ENCODE data around the gene AKT1. TPM values are rescaled to one million over a fixed set of nuclear protein-coding genes. Genes with fewer than 3 reads are reported as not detected.
"Not testable (repeated sequence)": the region's sequence is repeated elsewhere in the genome, so short reads cannot be mapped to it uniquely, and the experiment has no call there.

The AKT1 gene
- polyA plus RNA-seq, 4 donors: 72.4 to 95.9 (median 82.7) TPM

- no peak for FAIRE-seq
- DNase-seq: no peak
- no peaks in the 10 kb centered on the region for H3K36me3 ChIP-seq (ENCODE audit: control insufficient read depth in 3 of 3, insufficient read depth in 2 of 3, low read depth in 1 of 3, low read length in 3 of 3)
- H3K27me3 ChIP-seq (ENCODE audit: control insufficient read depth in 3 of 3, insufficient read depth in 3 of 3, low read length in 3 of 3): peaks cover 0 to 16% (median 0%) of the 10 kb centered on the region in 3 donors
- H3K9me3 ChIP-seq (ENCODE audit: control insufficient read depth in 2 of 2, insufficient read depth in 1 of 2, low read depth in 1 of 2, low read length in 1 of 2): peaks cover 0 to 15% of the 10 kb centered on the region in 2 donors
- H3K27ac ChIP-seq (ENCODE audit: low read depth in 1 of 3, low read length in 2 of 3): no peak overlapping the region
- WGBS, 3 donors: 87 to 89% (median 88%) methylated on average over 27 of the region's 27 CpGs
- no peak overlapping the region for H3K4me3 ChIP-seq (ENCODE audit: low read depth in 1 of 3, low read length in 3 of 3)
- peaks cover 0 to 13% (median 0%) of the 10 kb centered on the region in 3 donors for H3K4me1 ChIP-seq (ENCODE audit: control insufficient read depth in 3 of 3, insufficient read depth in 2 of 3, low read depth in 1 of 3, low read length in 2 of 3)
These were observed 26.5 kb upstream of the AKT1 start for GRCh38 chr14:104821971-104822608.

GRCh38 chr14:104821229-104821945 lies 25.8 kb upstream of the AKT1 start:
- WGBS, 3 donors: 82 to 84% (median 83%) methylated on average over 23 of the region's 23 CpGs
- Histone ChIP-seq H3K4me1 (ENCODE audit: control insufficient read depth in 3 of 3, insufficient read depth in 2 of 3, low read depth in 1 of 3, low read length in 2 of 3) (peaks cover 0 to 16% (median 0%) of the 10 kb centered on the region in 3 donors), H3K27ac (ENCODE audit: low read depth in 1 of 3, low read length in 2 of 3) (peak overlapping the region in 1 of 3 donors; percentile 21), H3K4me3 (ENCODE audit: low read depth in 1 of 3, low read length in 3 of 3) (no peak overlapping the region), H3K27me3 (ENCODE audit: control insufficient read depth in 3 of 3, insufficient read depth in 3 of 3, low read length in 3 of 3) (peaks cover 0 to 16% (median 0%) of the 10 kb centered on the region in 3 donors), H3K36me3 (ENCODE audit: control insufficient read depth in 3 of 3, insufficient read depth in 2 of 3, low read depth in 1 of 3, low read length in 3 of 3) (no peaks in the 10 kb centered on the region), H3K9me3 (ENCODE audit: control insufficient read depth in 2 of 2, insufficient read depth in 1 of 2, low read depth in 1 of 2, low read length in 1 of 2) (peaks cover 0 to 15% of the 10 kb centered on the region in 2 donors)
- no peak for DNase-seq
- no peak for FAIRE-seq

GRCh38 chr14:104820669-104821228 lies 25.2 kb upstream of the AKT1 start:
- Histone ChIP-seq H3K9me3 (ENCODE audit: control insufficient read depth in 2 of 2, insufficient read depth in 1 of 2, low read depth in 1 of 2, low read length in 1 of 2) (peaks cover 0 to 15% of the 10 kb centered on the region in 2 donors), H3K27me3 (ENCODE audit: control insufficient read depth in 3 of 3, insufficient read depth in 3 of 3, low read length in 3 of 3) (peaks cover 0 to 11% (median 0%) of the 10 kb centered on the region in 3 donors), H3K27ac (ENCODE audit: low read depth in 1 of 3, low read length in 2 of 3) (no peak overlapping the region), H3K4me1 (ENCODE audit: control insufficient read depth in 3 of 3, insufficient read depth in 2 of 3, low read depth in 1 of 3, low read length in 2 of 3) (peaks cover 0 to 11% (median 0%) of the 10 kb centered on the region in 3 donors), H3K4me3 (ENCODE audit: low read depth in 1 of 3, low read length in 3 of 3) (no peak overlapping the region), H3K36me3 (ENCODE audit: control insufficient read depth in 3 of 3, insufficient read depth in 2 of 3, low read depth in 1 of 3, low read length in 3 of 3) (no peaks in the 10 kb centered on the region)
- DNase-seq (peak; percentile 63 to 75), FAIRE-seq (no peak)
- WGBS, 3 donors: 23 to 34% (median 29%) methylated on average over 14 to 22 of the region's 22 CpGs

GRCh38 chr14:104819361-104819781 lies 23.8 kb upstream of the AKT1 start:
- H3K4me1 ChIP-seq (ENCODE audit: control insufficient read depth in 3 of 3, insufficient read depth in 2 of 3, low read depth in 1 of 3, low read length in 2 of 3): peaks cover 0 to 15% (median 0%) of the 10 kb centered on the region in 3 donors
- H3K4me3 ChIP-seq (ENCODE audit: low read depth in 1 of 3, low read length in 3 of 3): no peak overlapping the region
- FAIRE-seq (no peak), DNase-seq (no peak)
- H3K27me3 ChIP-seq (ENCODE audit: control insufficient read depth in 3 of 3, insufficient read depth in 3 of 3, low read length in 3 of 3): no peaks in the 10 kb centered on the region
- peaks cover 0 to 7% of the 10 kb centered on the region in 2 donors for H3K9me3 ChIP-seq (ENCODE audit: control insufficient read depth in 2 of 2, insufficient read depth in 1 of 2, low read depth in 1 of 2, low read length in 1 of 2)
- WGBS, 3 donors: 79 to 89% (median 87%) methylated on average over 12 of the region's 12 CpGs
- H3K27ac ChIP-seq (ENCODE audit: low read depth in 1 of 3, low read length in 2 of 3): no peak overlapping the region
- no peaks in the 10 kb centered on the region for H3K36me3 ChIP-seq (ENCODE audit: control insufficient read depth in 3 of 3, insufficient read depth in 2 of 3, low read depth in 1 of 3, low read length in 3 of 3)

GRCh38 chr14:104818714-104819161 lies 23.2 kb upstream of the AKT1 start:
- Histone ChIP-seq H3K4me3 (ENCODE audit: low read depth in 1 of 3, low read length in 3 of 3) (no peak overlapping the region), H3K9me3 (ENCODE audit: control insufficient read depth in 2 of 2, insufficient read depth in 1 of 2, low read depth in 1 of 2, low read length in 1 of 2) (peaks cover 0 to 7% of the 10 kb centered on the region in 2 donors), H3K36me3 (ENCODE audit: control insufficient read depth in 3 of 3, insufficient read depth in 2 of 3, low read depth in 1 of 3, low read length in 3 of 3) (no peaks in the 10 kb centered on the region), H3K4me1 (ENCODE audit: control insufficient read depth in 3 of 3, insufficient read depth in 2 of 3, low read depth in 1 of 3, low read length in 2 of 3) (peaks cover 0 to 16% (median 0%) of the 10 kb centered on the region in 3 donors), H3K27me3 (ENCODE audit: control insufficient read depth in 3 of 3, insufficient read depth in 3 of 3, low read length in 3 of 3) (no peaks in the 10 kb centered on the region), H3K27ac (ENCODE audit: low read depth in 1 of 3, low read length in 2 of 3) (no peak overlapping the region)
- FAIRE-seq (no peak), DNase-seq (no peak)
- 79 to 88% (median 82%) methylated on average over 9 of the region's 9 CpGs for WGBS, 3 donors

- H3K4me3 ChIP-seq (ENCODE audit: low read depth in 1 of 3, low read length in 3 of 3): no peak overlapping the region
- no peak for FAIRE-seq
- H3K4me1 ChIP-seq (ENCODE audit: control insufficient read depth in 3 of 3, insufficient read depth in 2 of 3, low read depth in 1 of 3, low read length in 2 of 3): peaks cover 0 to 16% (median 0%) of the 10 kb centered on the region in 3 donors
- peaks cover 0 to 2% (median 0%) of the 10 kb centered on the region in 3 donors for H3K36me3 ChIP-seq (ENCODE audit: control insufficient read depth in 3 of 3, insufficient read depth in 2 of 3, low read depth in 1 of 3, low read length in 3 of 3)
- no peaks in the 10 kb centered on the region for H3K27me3 ChIP-seq (ENCODE audit: control insufficient read depth in 3 of 3, insufficient read depth in 3 of 3, low read length in 3 of 3)
- H3K9me3 ChIP-seq (ENCODE audit: control insufficient read depth in 2 of 2, insufficient read depth in 1 of 2, low read depth in 1 of 2, low read length in 1 of 2): peaks cover 0 to 7% of the 10 kb centered on the region in 2 donors
- 92 to 94% (median 93%) methylated on average over 8 of the region's 8 CpGs for WGBS, 3 donors
- no peak for DNase-seq
- no peak overlapping the region for H3K27ac ChIP-seq (ENCODE audit: low read depth in 1 of 3, low read length in 2 of 3)
These were observed 22.6 kb upstream of the AKT1 start for GRCh38 chr14:104817930-104818713.

- Histone ChIP-seq H3K27ac (ENCODE audit: low read depth in 1 of 3, low read length in 2 of 3) (peak overlapping the region; percentile 87 to 97 (median 95)), H3K4me1 (ENCODE audit: control insufficient read depth in 3 of 3, insufficient read depth in 2 of 3, low read depth in 1 of 3, low read length in 2 of 3) (peaks cover 0 to 16% (median 0%) of the 10 kb centered on the region in 3 donors), H3K27me3 (ENCODE audit: control insufficient read depth in 3 of 3, insufficient read depth in 3 of 3, low read length in 3 of 3) (no peaks in the 10 kb centered on the region), H3K36me3 (ENCODE audit: control insufficient read depth in 3 of 3, insufficient read depth in 2 of 3, low read depth in 1 of 3, low read length in 3 of 3) (peaks cover 0 to 2% (median 0%) of the 10 kb centered on the region in 3 donors), H3K4me3 (ENCODE audit: low read depth in 1 of 3, low read length in 3 of 3) (peak overlapping the region; percentile 52 to 88 (median 79)), H3K9me3 (ENCODE audit: control insufficient read depth in 2 of 2, insufficient read depth in 1 of 2, low read depth in 1 of 2, low read length in 1 of 2) (peaks cover 0 to 7% of the 10 kb centered on the region in 2 donors)
- DNase-seq: no peak
- WGBS, 3 donors: 2 to 4% (median 4%) methylated on average over 7 to 8 of the region's 8 CpGs
- no peak for FAIRE-seq
These were observed 21.0 kb upstream of the AKT1 start for GRCh38 chr14:104816616-104816884.

GRCh38 chr14:104814701-104815100 lies 19.2 kb upstream of the AKT1 start:
- FAIRE-seq; H3K27me3 ChIP-seq (ENCODE audit: control insufficient read depth in 3 of 3, insufficient read depth in 3 of 3, low read length in 3 of 3); DNase-seq; H3K9me3 ChIP-seq (ENCODE audit: control insufficient read depth in 2 of 2, insufficient read depth in 1 of 2, low read depth in 1 of 2, low read length in 1 of 2); H3K36me3 ChIP-seq (ENCODE audit: control insufficient read depth in 3 of 3, insufficient read depth in 2 of 3, low read depth in 1 of 3, low read length in 3 of 3): not testable (repeated sequence)
- Histone ChIP-seq H3K4me3 (ENCODE audit: low read depth in 1 of 3, low read length in 3 of 3) (peak overlapping the region in 1 of 3 donors; percentile 88), H3K27ac (ENCODE audit: low read depth in 1 of 3, low read length in 2 of 3) (peak overlapping the region in 1 of 3 donors; percentile 95), H3K4me1 (ENCODE audit: control insufficient read depth in 3 of 3, insufficient read depth in 2 of 3, low read depth in 1 of 3, low read length in 2 of 3) (peaks cover 0 to 11% (median 0%) of the 10 kb centered on the region in 3 donors)
- WGBS, 3 donors: 85 to 89% (median 88%) methylated on average over 14 to 15 of the region's 15 CpGs

Data from small intestine (tissue), 7 donors.